WTC11 (cell line): ENCODE measurements around the gene CLDN20. TPM values are rescaled to one million over a fixed set of nuclear protein-coding genes. Genes with fewer than 3 reads are reported as not detected.

ENCODE experiments used
- ATAC-seq: fragments of 200-7000 bp; cut with Tn5 transposase; 2 replicates; pipeline ENCODE4 v1.10.0; 2021; ENCODE audit warnings: mild to moderate bottlenecking, moderate library complexity
- CTCF ChIA-PET: fragments of 300-600 bp; sonication (Branson Sonifier 250); formaldehyde crosslinking; loops from one replicate; lab custom pipeline; 2021; ENCODE audit warnings: antibody characterized with exemption; lab: Charles Lee
- POLR2A ChIA-PET: fragments of 350-600 bp; sonication (Branson Sonifier 250); formaldehyde crosslinking; loops from one replicate; lab custom pipeline; 2021; ENCODE audit warnings: antibody characterized with exemption; lab: Charles Lee
- DNase-seq: peaks from one replicate; pipeline ENCODE4 v3.0.0; 2021; ENCODE audit warnings: low spot score
- H3K27ac Mint-ChIP-seq: 2 replicates; pipeline ENCODE4 v1.8.0; 2021; ENCODE audit warnings: mixed read lengths
- H3K27me3 Mint-ChIP-seq: 2 replicates; pipeline ENCODE4 v1.8.0; 2021; ENCODE audit warnings: low read depth, mild to moderate bottlenecking, moderate library complexity, mixed read lengths
- H3K36me3 Mint-ChIP-seq: 2 replicates; pipeline ENCODE4 v1.8.0; 2021; ENCODE audit warnings: mixed read lengths
- H3K4me1 Mint-ChIP-seq: 2 replicates; pipeline ENCODE4 v1.8.0; 2022; ENCODE audit warnings: mixed read lengths
- H3K4me3 Mint-ChIP-seq: 2 replicates; pipeline ENCODE4 v1.8.0; 2021; ENCODE audit warnings: mild to moderate bottlenecking, moderate library complexity, mixed read lengths
- H3K9me3 Mint-ChIP-seq: 2 replicates; pipeline ENCODE4 v1.8.0; 2021; ENCODE audit warnings: mixed read lengths
- AFF4 ChIP-seq: sonication (generic); formaldehyde crosslinking; IDR thresholded peaks from 2 replicates; pipeline ENCODE4 v1.8.1; 2023; ENCODE audit warnings: mild to moderate bottlenecking, missing genetic modification reagents, borderline replicate concordance
- ATF1 ChIP-seq: sonication (generic); formaldehyde crosslinking; IDR thresholded peaks from 2 replicates; pipeline ENCODE4 v1.8.1; 2023; ENCODE audit warnings: mild to moderate bottlenecking, moderate library complexity, missing genetic modification reagents
- CBFB ChIP-seq: sonication (generic); formaldehyde crosslinking; IDR thresholded peaks from 2 replicates; pipeline ENCODE4 v1.8.1; 2022; ENCODE audit warnings: mild to moderate bottlenecking, low read depth, missing genetic modification reagents
- CREB1 ChIP-seq: sonication (generic); formaldehyde crosslinking; IDR thresholded peaks from 2 replicates; pipeline ENCODE4 v1.8.0; 2023; ENCODE audit warnings: mild to moderate bottlenecking, missing genetic modification reagents
- HMGA2 ChIP-seq: fragments of 250-450 bp; sonication (Bioruptor Pico); IDR thresholded peaks from 2 replicates; pipeline ENCODE4 v1.4.0; 2021; ENCODE audit warnings: mild to moderate bottlenecking, moderate library complexity
- RELA ChIP-seq: sonication (generic); formaldehyde crosslinking; IDR thresholded peaks from 2 replicates; pipeline ENCODE4 v1.8.1; 2022; ENCODE audit warnings: missing genetic modification reagents, mild to moderate bottlenecking, borderline replicate concordance
- TEAD1 ChIP-seq: sonication (generic); formaldehyde crosslinking; IDR thresholded peaks from 2 replicates; pipeline ENCODE4 v1.8.0; 2022; ENCODE audit warnings: mild to moderate bottlenecking, missing genetic modification reagents
- TEAD4 ChIP-seq: sonication (generic); formaldehyde crosslinking; IDR thresholded peaks from 2 replicates; pipeline ENCODE4 v1.8.0; 2022; ENCODE audit warnings: mild to moderate bottlenecking, missing genetic modification reagents
- USF2 ChIP-seq: sonication (generic); formaldehyde crosslinking; IDR thresholded peaks from 2 replicates; pipeline ENCODE4 v1.8.1; 2023; ENCODE audit warnings: mild to moderate bottlenecking, missing genetic modification reagents, moderate library complexity
- ZNF219 ChIP-seq: sonication (generic); formaldehyde crosslinking; IDR thresholded peaks from 2 replicates; pipeline ENCODE4 v1.8.0; 2023; ENCODE audit warnings: missing genetic modification reagents, mild to moderate bottlenecking, borderline replicate concordance
- ZNF512 ChIP-seq: sonication (generic); formaldehyde crosslinking; IDR thresholded peaks from 2 replicates; pipeline ENCODE4 v1.8.1; 2022; ENCODE audit warnings: missing genetic modification reagents, borderline replicate concordance
- total RNA-seq: library from RNA; stranded (reverse); gene quantifications from 3 replicates; pipeline ENCODE4 v1.2.3, GENCODE V29; 2021
- TF ChIP-seq, protein P1 (sequence below): sonication (generic); formaldehyde crosslinking; IDR thresholded peaks from 2 replicates; pipeline ENCODE4 v1.8.0; 2022; ENCODE audit warnings: mild to moderate bottlenecking, missing genetic modification reagents
- TF ChIP-seq, protein P2 (sequence below): fragments of 250-450 bp; sonication (Bioruptor Pico); IDR thresholded peaks from 2 replicates; pipeline ENCODE4 v1.9.0; 2021; ENCODE audit warnings: mild to moderate bottlenecking, borderline replicate concordance
- TF ChIP-seq, protein P3 (sequence below): sonication (generic); formaldehyde crosslinking; IDR thresholded peaks from 2 replicates; pipeline ENCODE4 v1.8.0; 2023; ENCODE audit warnings: mild to moderate bottlenecking, missing genetic modification reagents
- TF ChIP-seq, protein P4 (sequence below): fragments of 250-450 bp; sonication (Bioruptor Pico); IDR thresholded peaks from 2 replicates; pipeline ENCODE4 v2.1.2; 2022; ENCODE audit warnings: mild to moderate bottlenecking, moderate library complexity

The CLDN20 gene
- total RNA-seq, 1 experiment from 2014 or later, result not detected

- TF ChIP-seq ZNF512 (no peak), CREB1 (CRISPR knock-in tag) (no peak), HMGA2 (CRISPR knock-in tag) (no peak), TEAD4 (CRISPR knock-in tag) (no peak), ZNF219 (CRISPR knock-in tag) (no peak)
- TF ChIP-seq, protein P1, sequence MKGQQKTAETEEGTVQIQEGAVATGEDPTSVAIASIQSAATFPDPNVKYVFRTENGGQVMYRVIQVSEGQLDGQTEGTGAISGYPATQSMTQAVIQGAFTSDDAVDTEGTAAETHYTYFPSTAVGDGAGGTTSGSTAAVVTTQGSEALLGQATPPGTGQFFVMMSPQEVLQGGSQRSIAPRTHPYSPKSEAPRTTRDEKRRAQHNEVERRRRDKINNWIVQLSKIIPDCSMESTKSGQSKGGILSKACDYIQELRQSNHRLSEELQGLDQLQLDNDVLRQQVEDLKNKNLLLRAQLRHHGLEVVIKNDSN, result no peak
- TF ChIP-seq, protein P2, sequence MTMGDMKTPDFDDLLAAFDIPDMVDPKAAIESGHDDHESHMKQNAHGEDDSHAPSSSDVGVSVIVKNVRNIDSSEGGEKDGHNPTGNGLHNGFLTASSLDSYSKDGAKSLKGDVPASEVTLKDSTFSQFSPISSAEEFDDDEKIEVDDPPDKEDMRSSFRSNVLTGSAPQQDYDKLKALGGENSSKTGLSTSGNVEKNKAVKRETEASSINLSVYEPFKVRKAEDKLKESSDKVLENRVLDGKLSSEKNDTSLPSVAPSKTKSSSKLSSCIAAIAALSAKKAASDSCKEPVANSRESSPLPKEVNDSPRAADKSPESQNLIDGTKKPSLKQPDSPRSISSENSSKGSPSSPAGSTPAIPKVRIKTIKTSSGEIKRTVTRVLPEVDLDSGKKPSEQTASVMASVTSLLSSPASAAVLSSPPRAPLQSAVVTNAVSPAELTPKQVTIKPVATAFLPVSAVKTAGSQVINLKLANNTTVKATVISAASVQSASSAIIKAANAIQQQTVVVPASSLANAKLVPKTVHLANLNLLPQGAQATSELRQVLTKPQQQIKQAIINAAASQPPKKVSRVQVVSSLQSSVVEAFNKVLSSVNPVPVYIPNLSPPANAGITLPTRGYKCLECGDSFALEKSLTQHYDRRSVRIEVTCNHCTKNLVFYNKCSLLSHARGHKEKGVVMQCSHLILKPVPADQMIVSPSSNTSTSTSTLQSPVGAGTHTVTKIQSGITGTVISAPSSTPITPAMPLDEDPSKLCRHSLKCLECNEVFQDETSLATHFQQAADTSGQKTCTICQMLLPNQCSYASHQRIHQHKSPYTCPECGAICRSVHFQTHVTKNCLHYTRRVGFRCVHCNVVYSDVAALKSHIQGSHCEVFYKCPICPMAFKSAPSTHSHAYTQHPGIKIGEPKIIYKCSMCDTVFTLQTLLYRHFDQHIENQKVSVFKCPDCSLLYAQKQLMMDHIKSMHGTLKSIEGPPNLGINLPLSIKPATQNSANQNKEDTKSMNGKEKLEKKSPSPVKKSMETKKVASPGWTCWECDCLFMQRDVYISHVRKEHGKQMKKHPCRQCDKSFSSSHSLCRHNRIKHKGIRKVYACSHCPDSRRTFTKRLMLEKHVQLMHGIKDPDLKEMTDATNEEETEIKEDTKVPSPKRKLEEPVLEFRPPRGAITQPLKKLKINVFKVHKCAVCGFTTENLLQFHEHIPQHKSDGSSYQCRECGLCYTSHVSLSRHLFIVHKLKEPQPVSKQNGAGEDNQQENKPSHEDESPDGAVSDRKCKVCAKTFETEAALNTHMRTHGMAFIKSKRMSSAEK (CRISPR knock-in tag), result no peak
- TF ChIP-seq, protein P3, sequence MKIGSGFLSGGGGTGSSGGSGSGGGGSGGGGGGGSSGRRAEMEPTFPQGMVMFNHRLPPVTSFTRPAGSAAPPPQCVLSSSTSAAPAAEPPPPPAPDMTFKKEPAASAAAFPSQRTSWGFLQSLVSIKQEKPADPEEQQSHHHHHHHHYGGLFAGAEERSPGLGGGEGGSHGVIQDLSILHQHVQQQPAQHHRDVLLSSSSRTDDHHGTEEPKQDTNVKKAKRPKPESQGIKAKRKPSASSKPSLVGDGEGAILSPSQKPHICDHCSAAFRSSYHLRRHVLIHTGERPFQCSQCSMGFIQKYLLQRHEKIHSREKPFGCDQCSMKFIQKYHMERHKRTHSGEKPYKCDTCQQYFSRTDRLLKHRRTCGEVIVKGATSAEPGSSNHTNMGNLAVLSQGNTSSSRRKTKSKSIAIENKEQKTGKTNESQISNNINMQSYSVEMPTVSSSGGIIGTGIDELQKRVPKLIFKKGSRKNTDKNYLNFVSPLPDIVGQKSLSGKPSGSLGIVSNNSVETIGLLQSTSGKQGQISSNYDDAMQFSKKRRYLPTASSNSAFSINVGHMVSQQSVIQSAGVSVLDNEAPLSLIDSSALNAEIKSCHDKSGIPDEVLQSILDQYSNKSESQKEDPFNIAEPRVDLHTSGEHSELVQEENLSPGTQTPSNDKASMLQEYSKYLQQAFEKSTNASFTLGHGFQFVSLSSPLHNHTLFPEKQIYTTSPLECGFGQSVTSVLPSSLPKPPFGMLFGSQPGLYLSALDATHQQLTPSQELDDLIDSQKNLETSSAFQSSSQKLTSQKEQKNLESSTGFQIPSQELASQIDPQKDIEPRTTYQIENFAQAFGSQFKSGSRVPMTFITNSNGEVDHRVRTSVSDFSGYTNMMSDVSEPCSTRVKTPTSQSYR (CRISPR knock-in tag), result no peak
- TF ChIP-seq, protein P4, sequence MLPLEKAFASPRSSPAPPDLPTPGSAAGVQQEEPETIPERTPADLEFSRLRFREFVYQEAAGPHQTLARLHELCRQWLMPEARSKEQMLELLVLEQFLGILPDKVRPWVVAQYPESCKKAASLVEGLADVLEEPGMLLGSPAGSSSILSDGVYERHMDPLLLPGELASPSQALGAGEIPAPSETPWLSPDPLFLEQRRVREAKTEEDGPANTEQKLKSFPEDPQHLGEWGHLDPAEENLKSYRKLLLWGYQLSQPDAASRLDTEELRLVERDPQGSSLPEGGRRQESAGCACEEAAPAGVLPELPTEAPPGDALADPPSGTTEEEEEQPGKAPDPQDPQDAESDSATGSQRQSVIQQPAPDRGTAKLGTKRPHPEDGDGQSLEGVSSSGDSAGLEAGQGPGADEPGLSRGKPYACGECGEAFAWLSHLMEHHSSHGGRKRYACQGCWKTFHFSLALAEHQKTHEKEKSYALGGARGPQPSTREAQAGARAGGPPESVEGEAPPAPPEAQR (CRISPR knock-in tag), result no peak
- TF ChIP-seq, all 79 proteins: peak for 0
Measured at GRCh38 chr6:155260686-155261085, 3.1 kb upstream of the CLDN20 start (continued).

- H3K27ac Mint-ChIP-seq, result peak overlapping the region; percentile 81
- DNase-seq, result peak; percentile 40
Measured at GRCh38 chr6:155261111-155261900, 2.5 kb upstream of the CLDN20 start.

GRCh38 chr6:155262655-155263054, 1.2 kb upstream of the CLDN20 start:
- ChIA-PET CTCF (interaction anchor here (1.9 kb wide), 1 partner anchor 15 kb away, joined by 16 read pairs; no protein-coding TSS in a partner anchor), POLR2A (no interaction called here)
- peaks cover 43% of the 10 kb centered on the region for H3K36me3 Mint-ChIP-seq
- H3K4me1 Mint-ChIP-seq, result peaks cover 31% of the 10 kb centered on the region
- DNase-seq (no peak), ATAC-seq (no peak)
- peaks cover 6% of the 10 kb centered on the region; the same call in 1 of the 2 replicates for H3K9me3 Mint-ChIP-seq
- no peaks in the 10 kb centered on the region for H3K27me3 Mint-ChIP-seq
- no peak overlapping the region for H3K4me3 Mint-ChIP-seq
- peak overlapping the region; percentile 75 for H3K27ac Mint-ChIP-seq
- TF ChIP-seq, protein P4 (CRISPR knock-in tag), result no peak
- TF ChIP-seq USF2, result no peak
- TF ChIP-seq AFF4, result no peak
- TF ChIP-seq RELA (CRISPR knock-in tag), result no peak

More at GRCh38 chr6:155261111-155261900, 2.5 kb upstream of the CLDN20 start:
- CTCF ChIA-PET, result interaction anchor here (0.6 to 1.9 kb wide), 7 partner anchors 9 to 393 kb away, joined by 4 to 16 read pairs (median 4); no protein-coding TSS in a partner anchor
- Mint-ChIP-seq H3K36me3 (peaks cover 48% of the 10 kb centered on the region), H3K27me3 (no peaks in the 10 kb centered on the region), H3K4me1 (peaks cover 31% of the 10 kb centered on the region), H3K4me3 (no peak overlapping the region), H3K9me3 (no peaks in the 10 kb centered on the region)
- no peak for TF ChIP-seq CBFB (CRISPR knock-in tag)
- TF ChIP-seq TEAD1 (CRISPR knock-in tag), result peak; percentile 71; the same call in 1 of the 2 replicates
- no peak for TF ChIP-seq ATF1
- POLR2A ChIA-PET, result no interaction called here
- peak; percentile 94 for ATAC-seq
